GM23338 (cell line): ENCODE results near the gene P4HA1. TPM values are rescaled to one million over a fixed set of nuclear protein-coding genes. Genes with fewer than 3 reads are reported as not detected.

Source experiments
- ATAC-seq: fragments of 200-7000 bp; cut with Tn5 transposase; 3 replicates; pipeline ENCODE4 v1.9.1; 2020
- DNase-seq: peaks from one replicate; pipeline ENCODE4 v3.0.0-alpha.2; 2015; ENCODE audit warnings: low spot score
- H2AFZ ChIP-seq: fragments of 200-600 bp; sonication (generic); 2 replicates; pipeline ENCODE4 v1.8.0; 2016; ENCODE audit warnings: antibody characterized with exemption, mild to moderate bottlenecking, moderate library complexity
- H3F3A ChIP-seq: fragments of 200-600 bp; sonication (generic); replicated peaks from 2 replicates; pipeline ENCODE4 v1.8.0; 2017; ENCODE audit warnings: antibody characterized with exemption, mixed run types, low read depth
- H3K27ac ChIP-seq: fragments of 200-600 bp; sonication (generic); 2 replicates; pipeline ENCODE4 v1.6.1; 2016; ENCODE audit warnings: low read depth
- H3K27me3 ChIP-seq: fragments of 200-600 bp; sonication (generic); 2 replicates; pipeline ENCODE4 v1.8.0; 2016; ENCODE audit warnings: mild to moderate bottlenecking, mixed run types, moderate library complexity; ENCODE audit not compliant: insufficient read depth
- H3K36me3 ChIP-seq: fragments of 200-600 bp; sonication (generic); 2 replicates; pipeline ENCODE4 v1.8.0; 2016; ENCODE audit warnings: mild to moderate bottlenecking; ENCODE audit not compliant: insufficient read depth
- H3K4me1 ChIP-seq: fragments of 200-600 bp; sonication (generic); 2 replicates; pipeline ENCODE4 v1.8.0; 2016; ENCODE audit warnings: mild to moderate bottlenecking, moderate library complexity; ENCODE audit not compliant: insufficient read depth
- H3K4me2 ChIP-seq: fragments of 200-600 bp; sonication (generic); 2 replicates; pipeline ENCODE4 v1.7.1; 2017; ENCODE audit warnings: mixed run types
- H3K4me3 ChIP-seq: fragments of 200-600 bp; sonication (generic); 2 replicates; pipeline ENCODE4 v1.6.1; 2016; ENCODE audit warnings: mixed run types
- H3K79me2 ChIP-seq: fragments of 200-600 bp; sonication (generic); replicated peaks from 2 replicates; pipeline ENCODE4 v1.8.0; 2017; ENCODE audit warnings: mild to moderate bottlenecking; ENCODE audit not compliant: insufficient read depth
- H3K9me2 ChIP-seq: fragments of 200-600 bp; sonication (generic); 2 replicates; pipeline ENCODE4 v1.8.0; 2017; ENCODE audit not compliant: insufficient read depth
- H4K20me1 ChIP-seq: fragments of 200-600 bp; sonication (generic); replicated peaks from 2 replicates; pipeline ENCODE4 v1.8.0; 2017; ENCODE audit warnings: mild to moderate bottlenecking; ENCODE audit not compliant: insufficient read depth
- H3K27ac Mint-ChIP-seq: 2 replicates; pipeline ENCODE4 v1.8.0; 2020; ENCODE audit warnings: inconsistent platforms, mild to moderate bottlenecking, moderate library complexity, mixed read lengths
- H3K27me3 Mint-ChIP-seq: 3 replicates; pipeline ENCODE4 v1.8.0; 2022; ENCODE audit warnings: low read depth, mild to moderate bottlenecking, moderate library complexity, mixed read lengths, inconsistent platforms; ENCODE audit not compliant: insufficient read depth, poor library complexity
- H3K36me3 Mint-ChIP-seq: 3 replicates; pipeline ENCODE4 v1.8.0; 2021; ENCODE audit warnings: low read depth, mild to moderate bottlenecking, inconsistent platforms, moderate library complexity, mixed read lengths
- H3K4me1 Mint-ChIP-seq: 3 replicates; pipeline ENCODE4 v1.8.0; 2020; ENCODE audit warnings: mild to moderate bottlenecking, inconsistent platforms, mixed read lengths
- H3K4me3 Mint-ChIP-seq: 3 replicates; pipeline ENCODE4 v1.8.0; 2021; ENCODE audit warnings: moderate library complexity, mild to moderate bottlenecking, inconsistent platforms, mixed read lengths
- H3K9me3 Mint-ChIP-seq: 3 replicates; pipeline ENCODE4 v1.8.0; 2020; ENCODE audit warnings: moderate library complexity, mild to moderate bottlenecking, inconsistent platforms, mixed read lengths
- ZNF331 ChIP-seq: fragments of 250-450 bp; sonication (Bioruptor Pico); IDR thresholded peaks from 2 replicates; pipeline ENCODE4 v1.5.0; 2020; ENCODE audit warnings: low read depth, mild to moderate bottlenecking, moderate library complexity
- polyA plus RNA-seq: library from polyadenylated mRNA; unstranded; fragments of >200 nt; fragmentation: Nextera tagmentation; extraction: Ambion mirVana; gene quantifications from 2 replicates; pipeline ENCODE4 v1.2.1, GENCODE V29; 2016
- total RNA-seq: library from RNA; depleted of rRNA; stranded (reverse); fragments of >200 nt; shearing (Covaris generic); gene quantifications from 2 replicates; pipeline ENCODE4 v1.2.3, GENCODE V29; 2014
- TF ChIP-seq, protein P1 (sequence below): fragments of 250-450 bp; sonication (Bioruptor Pico); IDR thresholded peaks from 2 replicates; pipeline ENCODE4 v1.5.0; 2020; ENCODE audit warnings: mild to moderate bottlenecking, moderate library complexity
- TF ChIP-seq, protein P2 (sequence below): IDR thresholded peaks from one replicate; pipeline ENCODE4 v1.6.1; 2018; ENCODE audit warnings: antibody characterized with exemption; ENCODE audit not compliant: unreplicated experiment

Gene P4HA1
- total and polyA plus RNA-seq, 2 experiments from 2014 or later: 26.4 to 27.1 TPM

DNA sequence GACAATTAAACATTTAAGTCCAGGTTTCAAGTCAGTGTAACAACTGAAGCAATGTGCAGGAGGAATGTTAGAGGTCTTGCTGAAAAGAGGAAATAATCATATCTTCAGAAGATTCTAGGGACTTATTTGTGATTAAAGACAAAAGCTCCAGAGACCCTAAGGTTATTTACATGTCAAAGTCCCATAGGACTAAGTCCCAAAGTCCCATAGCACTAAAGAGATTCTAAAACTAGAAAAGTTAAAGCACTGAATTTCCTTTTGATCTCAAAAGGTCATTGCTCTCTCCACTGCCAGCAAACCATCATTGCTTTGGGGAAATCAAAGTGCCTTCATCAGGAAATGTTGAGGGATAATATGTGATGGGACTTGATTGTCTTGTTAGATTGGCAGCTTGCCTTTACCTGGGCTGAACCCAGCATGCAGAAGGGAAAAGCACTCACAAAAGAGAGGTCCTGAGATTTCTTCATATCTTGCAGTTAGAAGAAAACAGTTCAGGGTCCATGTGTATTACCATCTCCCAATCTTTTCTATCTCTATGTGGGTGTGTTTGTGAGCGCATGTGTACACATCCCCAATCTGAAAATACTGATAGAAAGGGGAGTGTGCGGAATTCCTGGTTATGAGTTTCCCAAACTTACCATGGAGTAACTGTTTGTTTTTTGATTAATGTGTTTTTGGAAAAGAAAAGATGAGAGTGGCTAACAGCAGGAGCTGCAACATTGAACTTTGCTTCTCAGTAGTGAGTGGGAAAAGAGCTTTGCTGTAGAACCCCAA is 35.4 kb upstream of the P4HA1 start (continued):
- TF ChIP-seq, protein P1, sequence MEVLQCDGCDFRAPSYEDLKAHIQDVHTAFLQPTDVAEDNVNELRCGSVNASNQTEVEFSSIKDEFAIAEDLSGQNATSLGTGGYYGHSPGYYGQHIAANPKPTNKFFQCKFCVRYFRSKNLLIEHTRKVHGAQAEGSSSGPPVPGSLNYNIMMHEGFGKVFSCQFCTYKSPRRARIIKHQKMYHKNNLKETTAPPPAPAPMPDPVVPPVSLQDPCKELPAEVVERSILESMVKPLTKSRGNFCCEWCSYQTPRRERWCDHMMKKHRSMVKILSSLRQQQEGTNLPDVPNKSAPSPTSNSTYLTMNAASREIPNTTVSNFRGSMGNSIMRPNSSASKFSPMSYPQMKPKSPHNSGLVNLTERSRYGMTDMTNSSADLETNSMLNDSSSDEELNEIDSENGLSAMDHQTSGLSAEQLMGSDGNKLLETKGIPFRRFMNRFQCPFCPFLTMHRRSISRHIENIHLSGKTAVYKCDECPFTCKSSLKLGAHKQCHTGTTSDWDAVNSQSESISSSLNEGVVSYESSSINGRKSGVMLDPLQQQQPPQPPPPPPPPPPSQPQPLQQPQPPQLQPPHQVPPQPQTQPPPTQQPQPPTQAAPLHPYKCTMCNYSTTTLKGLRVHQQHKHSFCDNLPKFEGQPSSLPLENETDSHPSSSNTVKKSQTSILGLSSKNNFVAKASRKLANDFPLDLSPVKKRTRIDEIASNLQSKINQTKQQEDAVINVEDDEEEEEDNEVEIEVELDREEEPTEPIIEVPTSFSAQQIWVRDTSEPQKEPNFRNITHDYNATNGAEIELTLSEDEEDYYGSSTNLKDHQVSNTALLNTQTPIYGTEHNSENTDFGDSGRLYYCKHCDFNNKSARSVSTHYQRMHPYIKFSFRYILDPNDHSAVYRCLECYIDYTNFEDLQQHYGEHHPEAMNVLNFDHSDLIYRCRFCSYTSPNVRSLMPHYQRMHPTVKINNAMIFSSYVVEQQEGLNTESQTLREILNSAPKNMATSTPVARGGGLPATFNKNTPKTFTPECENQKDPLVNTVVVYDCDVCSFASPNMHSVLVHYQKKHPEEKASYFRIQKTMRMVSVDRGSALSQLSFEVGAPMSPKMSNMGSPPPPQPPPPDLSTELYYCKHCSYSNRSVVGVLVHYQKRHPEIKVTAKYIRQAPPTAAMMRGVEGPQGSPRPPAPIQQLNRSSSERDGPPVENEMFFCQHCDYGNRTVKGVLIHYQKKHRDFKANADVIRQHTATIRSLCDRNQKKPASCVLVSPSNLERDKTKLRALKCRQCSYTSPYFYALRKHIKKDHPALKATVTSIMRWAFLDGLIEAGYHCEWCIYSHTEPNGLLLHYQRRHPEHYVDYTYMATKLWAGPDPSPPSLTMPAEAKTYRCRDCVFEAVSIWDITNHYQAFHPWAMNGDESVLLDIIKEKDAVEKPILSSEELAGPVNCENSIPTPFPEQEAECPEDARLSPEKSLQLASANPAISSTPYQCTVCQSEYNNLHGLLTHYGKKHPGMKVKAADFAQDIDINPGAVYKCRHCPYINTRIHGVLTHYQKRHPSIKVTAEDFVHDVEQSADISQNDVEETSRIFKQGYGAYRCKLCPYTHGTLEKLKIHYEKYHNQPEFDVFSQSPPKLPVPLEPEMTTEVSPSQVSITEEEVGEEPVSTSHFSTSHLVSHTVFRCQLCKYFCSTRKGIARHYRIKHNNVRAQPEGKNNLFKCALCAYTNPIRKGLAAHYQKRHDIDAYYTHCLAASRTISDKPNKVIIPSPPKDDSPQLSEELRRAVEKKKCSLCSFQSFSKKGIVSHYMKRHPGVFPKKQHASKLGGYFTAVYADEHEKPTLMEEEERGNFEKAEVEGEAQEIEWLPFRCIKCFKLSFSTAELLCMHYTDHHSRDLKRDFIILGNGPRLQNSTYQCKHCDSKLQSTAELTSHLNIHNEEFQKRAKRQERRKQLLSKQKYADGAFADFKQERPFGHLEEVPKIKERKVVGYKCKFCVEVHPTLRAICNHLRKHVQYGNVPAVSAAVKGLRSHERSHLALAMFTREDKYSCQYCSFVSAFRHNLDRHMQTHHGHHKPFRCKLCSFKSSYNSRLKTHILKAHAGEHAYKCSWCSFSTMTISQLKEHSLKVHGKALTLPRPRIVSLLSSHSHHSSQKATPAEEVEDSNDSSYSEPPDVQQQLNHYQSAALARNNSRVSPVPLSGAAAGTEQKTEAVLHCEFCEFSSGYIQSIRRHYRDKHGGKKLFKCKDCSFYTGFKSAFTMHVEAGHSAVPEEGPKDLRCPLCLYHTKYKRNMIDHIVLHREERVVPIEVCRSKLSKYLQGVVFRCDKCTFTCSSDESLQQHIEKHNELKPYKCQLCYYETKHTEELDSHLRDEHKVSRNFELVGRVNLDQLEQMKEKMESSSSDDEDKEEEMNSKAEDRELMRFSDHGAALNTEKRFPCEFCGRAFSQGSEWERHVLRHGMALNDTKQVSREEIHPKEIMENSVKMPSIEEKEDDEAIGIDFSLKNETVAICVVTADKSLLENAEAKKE: no peak
- no peak for TF ChIP-seq ZNF331

DNA sequence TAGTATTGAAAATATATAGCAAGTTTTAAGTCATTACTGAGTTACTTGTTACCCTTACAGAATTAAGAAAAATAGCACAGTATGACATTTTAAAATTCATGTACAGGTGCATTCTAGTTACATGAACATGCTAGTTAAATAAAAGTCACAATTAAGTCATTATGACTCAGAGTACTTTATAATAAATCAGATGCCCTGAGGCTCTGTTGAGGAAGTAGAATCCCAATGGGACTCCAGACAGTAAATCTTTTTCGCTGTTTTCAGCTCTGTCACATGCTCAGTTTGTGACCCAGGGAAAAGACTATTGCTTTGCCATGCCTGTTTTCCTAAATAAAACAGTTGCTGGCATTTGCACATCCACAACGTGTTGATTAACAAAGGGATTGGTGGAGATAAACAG is 34.6 kb upstream of the P4HA1 start:
- Histone ChIP-seq H3F3A (no peaks in the 10 kb centered on the region), H3K27me3 (no peaks in the 10 kb centered on the region), H3K9me2 (no peaks in the 10 kb centered on the region), H3K4me3 (no peak overlapping the region), H3K4me1 (no peaks in the 10 kb centered on the region), H3K36me3 (peaks cover 54% of the 10 kb centered on the region), H4K20me1 (0 out of 2 replicates have a peak, but pooled peaks cover 10% of the 10 kb centered on the region), H3K79me2 (no peaks in the 10 kb centered on the region), H3K27ac (no peak overlapping the region), H2AFZ (no peak overlapping the region), H3K4me2 (no peak overlapping the region)
- DNase-seq: no peak
- Mint-ChIP-seq H3K4me3 (no peak overlapping the region), H3K36me3 (peaks cover 48% of the 10 kb centered on the region), H3K27me3 (peaks cover 2% of the 10 kb centered on the region), H3K9me3 (no peaks in the 10 kb centered on the region), H3K27ac (no peak overlapping the region), H3K4me1 (no peaks in the 10 kb centered on the region)
- TF ChIP-seq, protein P2, sequence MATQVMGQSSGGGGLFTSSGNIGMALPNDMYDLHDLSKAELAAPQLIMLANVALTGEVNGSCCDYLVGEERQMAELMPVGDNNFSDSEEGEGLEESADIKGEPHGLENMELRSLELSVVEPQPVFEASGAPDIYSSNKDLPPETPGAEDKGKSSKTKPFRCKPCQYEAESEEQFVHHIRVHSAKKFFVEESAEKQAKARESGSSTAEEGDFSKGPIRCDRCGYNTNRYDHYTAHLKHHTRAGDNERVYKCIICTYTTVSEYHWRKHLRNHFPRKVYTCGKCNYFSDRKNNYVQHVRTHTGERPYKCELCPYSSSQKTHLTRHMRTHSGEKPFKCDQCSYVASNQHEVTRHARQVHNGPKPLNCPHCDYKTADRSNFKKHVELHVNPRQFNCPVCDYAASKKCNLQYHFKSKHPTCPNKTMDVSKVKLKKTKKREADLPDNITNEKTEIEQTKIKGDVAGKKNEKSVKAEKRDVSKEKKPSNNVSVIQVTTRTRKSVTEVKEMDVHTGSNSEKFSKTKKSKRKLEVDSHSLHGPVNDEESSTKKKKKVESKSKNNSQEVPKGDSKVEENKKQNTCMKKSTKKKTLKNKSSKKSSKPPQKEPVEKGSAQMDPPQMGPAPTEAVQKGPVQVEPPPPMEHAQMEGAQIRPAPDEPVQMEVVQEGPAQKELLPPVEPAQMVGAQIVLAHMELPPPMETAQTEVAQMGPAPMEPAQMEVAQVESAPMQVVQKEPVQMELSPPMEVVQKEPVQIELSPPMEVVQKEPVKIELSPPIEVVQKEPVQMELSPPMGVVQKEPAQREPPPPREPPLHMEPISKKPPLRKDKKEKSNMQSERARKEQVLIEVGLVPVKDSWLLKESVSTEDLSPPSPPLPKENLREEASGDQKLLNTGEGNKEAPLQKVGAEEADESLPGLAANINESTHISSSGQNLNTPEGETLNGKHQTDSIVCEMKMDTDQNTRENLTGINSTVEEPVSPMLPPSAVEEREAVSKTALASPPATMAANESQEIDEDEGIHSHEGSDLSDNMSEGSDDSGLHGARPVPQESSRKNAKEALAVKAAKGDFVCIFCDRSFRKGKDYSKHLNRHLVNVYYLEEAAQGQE: no peak
- ATAC-seq: no peak
